VCaP (cell line): ENCODE results near the gene TRIM54.

Experiments
- H3K27ac ChIP-seq: fragments of 450-650 bp; 2 replicates; pipeline ENCODE4 v1.5.1; 2017
- TF ChIP-seq, protein P1 (sequence below): fragments of 450-650 bp; conservative IDR thresholded peaks from 2 replicates; pipeline ENCODE4 v1.5.1; 2017; ENCODE audit warnings: mild to moderate bottlenecking, moderate library complexity

TRIM54 gene

DNA sequence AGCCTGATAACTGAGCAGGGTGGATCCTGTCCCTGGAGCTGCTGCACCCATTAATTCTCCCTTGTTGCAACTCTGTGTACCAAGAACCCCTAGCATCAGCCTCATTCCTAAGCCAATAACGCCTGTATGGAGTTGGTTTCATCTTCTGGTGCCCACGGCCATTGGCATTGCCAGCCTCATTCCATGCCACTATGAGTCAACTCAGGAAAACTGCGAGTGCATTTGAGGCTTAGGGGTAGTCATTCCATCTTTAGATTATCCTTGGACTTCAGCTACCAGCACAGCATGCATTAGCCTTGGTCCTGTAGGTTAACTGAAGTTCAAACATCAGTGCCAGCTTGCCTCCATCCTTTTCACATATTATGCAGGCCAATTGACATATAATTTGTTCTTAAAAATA, 1.4 kb upstream of the TRIM54 start:
- no peak overlapping the region for H3K27ac ChIP-seq
- TF ChIP-seq, protein P1, sequence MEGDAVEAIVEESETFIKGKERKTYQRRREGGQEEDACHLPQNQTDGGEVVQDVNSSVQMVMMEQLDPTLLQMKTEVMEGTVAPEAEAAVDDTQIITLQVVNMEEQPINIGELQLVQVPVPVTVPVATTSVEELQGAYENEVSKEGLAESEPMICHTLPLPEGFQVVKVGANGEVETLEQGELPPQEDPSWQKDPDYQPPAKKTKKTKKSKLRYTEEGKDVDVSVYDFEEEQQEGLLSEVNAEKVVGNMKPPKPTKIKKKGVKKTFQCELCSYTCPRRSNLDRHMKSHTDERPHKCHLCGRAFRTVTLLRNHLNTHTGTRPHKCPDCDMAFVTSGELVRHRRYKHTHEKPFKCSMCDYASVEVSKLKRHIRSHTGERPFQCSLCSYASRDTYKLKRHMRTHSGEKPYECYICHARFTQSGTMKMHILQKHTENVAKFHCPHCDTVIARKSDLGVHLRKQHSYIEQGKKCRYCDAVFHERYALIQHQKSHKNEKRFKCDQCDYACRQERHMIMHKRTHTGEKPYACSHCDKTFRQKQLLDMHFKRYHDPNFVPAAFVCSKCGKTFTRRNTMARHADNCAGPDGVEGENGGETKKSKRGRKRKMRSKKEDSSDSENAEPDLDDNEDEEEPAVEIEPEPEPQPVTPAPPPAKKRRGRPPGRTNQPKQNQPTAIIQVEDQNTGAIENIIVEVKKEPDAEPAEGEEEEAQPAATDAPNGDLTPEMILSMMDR: no peak

DNA sequence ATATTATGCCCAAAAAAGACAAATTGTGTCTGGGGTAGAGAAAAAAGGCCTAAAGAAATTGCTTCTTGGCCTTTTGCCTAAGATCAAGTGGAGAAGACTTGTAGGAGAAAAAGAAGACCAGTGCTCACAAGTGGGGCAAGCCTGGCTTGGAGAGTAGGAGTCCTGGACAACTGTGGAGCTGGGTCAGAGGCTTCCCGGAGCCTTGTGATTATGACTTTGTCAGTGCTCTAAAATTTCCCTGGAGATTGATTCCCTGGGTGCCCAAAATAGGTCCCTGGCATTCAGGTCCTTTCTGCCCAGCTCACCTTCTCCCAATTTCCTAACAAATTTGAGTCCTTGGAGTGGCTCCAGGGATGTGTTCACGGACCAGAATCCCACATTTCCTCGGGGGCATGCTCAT, 787 bp upstream of the TRIM54 start:
- TF ChIP-seq, protein P1: no peak
- H3K27ac ChIP-seq: no peak overlapping the region

DNA sequence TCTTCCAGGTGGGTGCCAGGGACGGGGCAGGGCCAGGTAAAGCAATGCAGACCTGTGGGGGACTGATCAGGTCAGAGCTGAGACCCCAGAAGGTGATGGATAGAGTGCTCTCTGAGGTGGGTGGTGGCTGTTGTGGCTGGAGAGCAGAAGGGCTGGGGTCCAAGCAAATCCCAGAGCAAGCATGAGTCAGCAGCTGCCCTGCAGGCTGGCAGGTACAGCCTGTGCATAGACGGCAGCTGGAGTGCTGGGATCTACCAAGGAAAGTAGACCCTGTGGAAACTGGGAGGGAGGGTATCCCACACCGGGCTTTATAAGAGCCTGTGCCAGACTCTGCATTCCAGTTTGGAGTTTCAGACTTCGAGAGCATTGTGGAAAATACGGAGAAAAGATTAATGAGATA, 663 bp downstream of the TRIM54 start:
- peak overlapping the region; percentile 11; the same call in 1 of the 2 replicates for H3K27ac ChIP-seq
- TF ChIP-seq, protein P1: no peak

DNA sequence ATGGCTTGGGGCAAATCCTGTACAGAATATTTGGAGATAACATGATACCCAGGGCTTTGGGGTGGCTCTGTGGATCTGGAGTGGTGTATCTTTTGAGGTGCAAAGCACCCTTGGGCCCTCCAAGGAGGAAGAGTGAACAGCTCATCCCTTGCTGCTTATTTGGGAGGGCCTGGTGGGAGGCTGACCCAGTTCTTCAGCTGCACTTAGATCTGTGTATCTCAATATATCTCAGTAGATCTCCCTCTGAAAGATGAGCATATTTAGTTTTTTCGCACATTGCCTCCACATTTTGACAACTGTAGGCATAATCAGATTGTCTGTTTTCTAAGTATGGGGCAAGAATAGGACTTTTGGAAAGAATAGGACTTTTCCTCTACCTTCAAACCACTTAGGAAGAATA, 2.8 kb downstream of the TRIM54 start:
- TF ChIP-seq, protein P1: no peak
- no peak overlapping the region for H3K27ac ChIP-seq

DNA sequence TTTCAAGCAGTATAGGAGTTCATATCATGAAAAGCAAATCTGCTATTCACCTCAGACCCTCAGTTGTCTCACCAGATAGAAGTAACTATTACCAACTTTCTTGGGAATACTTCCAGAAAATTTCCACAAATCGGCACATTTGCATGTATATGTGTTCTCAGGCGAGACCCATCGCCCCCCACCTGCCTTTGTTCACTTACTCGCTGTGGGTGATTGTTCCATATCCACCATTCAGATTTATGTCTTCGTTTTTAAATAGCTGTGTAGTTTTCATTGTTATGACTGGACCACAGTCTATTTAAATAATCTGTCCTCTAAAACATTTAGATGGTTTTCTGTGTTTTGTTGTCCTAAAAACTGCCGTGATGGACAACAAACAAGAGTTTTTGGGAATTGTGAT, 3.3 kb downstream of the TRIM54 start:
- TF ChIP-seq, protein P1: no peak
- H3K27ac ChIP-seq: no peak overlapping the region

DNA sequence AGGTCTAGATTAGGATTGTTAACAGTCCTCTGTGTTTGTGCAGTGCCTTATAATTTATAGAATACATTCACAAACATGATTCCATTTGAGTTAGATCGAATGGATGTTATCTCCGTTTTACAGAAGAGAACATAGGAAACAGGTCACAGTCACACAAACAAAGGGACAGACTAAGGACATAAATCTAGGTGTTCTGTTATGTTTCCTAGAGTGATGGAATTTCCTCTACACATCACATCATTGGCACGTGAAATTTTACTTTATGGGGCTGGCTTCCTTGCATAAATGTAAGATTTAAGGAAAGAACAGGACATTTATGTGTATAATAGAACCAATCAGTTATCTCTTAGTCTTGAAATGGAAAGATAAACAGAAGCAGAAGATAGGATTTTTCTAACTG, 6.4 kb downstream of the TRIM54 start:
- TF ChIP-seq, protein P1: no peak
- H3K27ac ChIP-seq: peak overlapping the region; percentile 99

DNA sequence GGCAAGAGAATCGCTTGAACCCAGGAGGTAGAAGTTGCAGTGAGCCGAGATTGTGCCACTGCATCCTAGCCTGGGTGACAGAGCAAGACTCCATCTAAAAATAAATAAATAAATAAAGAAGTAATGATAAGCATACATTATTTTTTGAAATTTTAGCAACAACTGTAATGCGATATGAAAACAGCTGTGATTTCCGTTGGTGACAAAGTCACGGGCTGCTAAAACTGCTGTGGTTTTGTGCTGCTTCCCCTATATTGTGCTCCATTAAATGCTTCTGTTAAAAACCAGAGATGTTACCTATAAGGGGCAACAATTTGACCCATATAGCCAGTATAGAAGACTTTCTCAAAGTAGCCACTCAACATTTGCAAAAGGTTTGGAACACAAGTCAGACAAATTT, 8.3 kb downstream of the TRIM54 start:
- peak overlapping the region; percentile 99; the same call in 1 of the 2 replicates for H3K27ac ChIP-seq
- TF ChIP-seq, protein P1: no peak

DNA sequence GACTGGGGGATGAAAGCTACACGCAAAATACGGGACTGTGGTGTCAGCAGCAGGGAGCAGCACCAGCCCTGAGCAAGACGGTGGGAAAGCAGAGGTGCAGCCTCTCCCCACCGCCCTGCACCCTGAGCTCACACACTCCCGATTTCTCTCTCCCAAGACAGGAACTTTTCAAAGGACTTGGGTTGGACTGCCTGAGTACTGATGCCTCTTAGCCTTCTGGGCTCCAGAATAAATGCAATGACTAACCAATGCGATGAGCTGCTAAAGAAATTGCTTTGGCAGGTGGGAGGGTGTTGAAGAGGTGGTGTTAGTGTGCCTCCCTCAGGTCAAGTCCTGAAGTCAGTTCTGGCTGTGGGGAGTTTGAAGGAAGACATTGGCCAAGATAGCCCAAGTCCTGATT, 9.6 kb downstream of the TRIM54 start:
- TF ChIP-seq, protein P1: no peak
- peak overlapping the region; percentile 99 for H3K27ac ChIP-seq
